GM23248 (cell line): Measurements from ENCODE around the gene MX2. TPM values are rescaled to one million over a fixed set of nuclear protein-coding genes. Genes with fewer than 3 reads are reported as not detected.

Experiments used
- DNase-seq: peaks from one replicate; pipeline ENCODE4 v3.0.0-alpha.2; 2015
- H2AFZ ChIP-seq: fragments of 200-600 bp; sonication (generic); 2 replicates; pipeline ENCODE4 v1.6.1; 2016; ENCODE audit warnings: antibody characterized with exemption
- H3F3A ChIP-seq: fragments of 200-600 bp; sonication (generic); 2 replicates; pipeline ENCODE4 v1.6.1; 2016; ENCODE audit warnings: mild to moderate bottlenecking, antibody characterized with exemption, mixed run types; ENCODE audit not compliant: insufficient read depth
- H3K27ac ChIP-seq: fragments of 200-600 bp; sonication (generic); 2 replicates; pipeline ENCODE4 v1.5.1; 2016; ENCODE audit warnings: mild to moderate bottlenecking
- H3K27me3 ChIP-seq: fragments of 200-600 bp; sonication (generic); replicated peaks from 2 replicates; pipeline ENCODE4 v1.6.1; 2016; ENCODE audit warnings: mild to moderate bottlenecking; ENCODE audit not compliant: insufficient read depth
- H3K36me3 ChIP-seq: fragments of 200-600 bp; sonication (generic); 2 replicates; pipeline ENCODE4 v1.6.1; 2016; ENCODE audit warnings: low read depth, mild to moderate bottlenecking
- H3K4me1 ChIP-seq: fragments of 200-600 bp; sonication (generic); 2 replicates; pipeline ENCODE4 v1.6.1; 2016; ENCODE audit warnings: mild to moderate bottlenecking; ENCODE audit not compliant: insufficient read depth
- H3K4me2 ChIP-seq: fragments of 200-600 bp; sonication (generic); one replicate; pipeline ENCODE4 v1.6.1; 2016; ENCODE audit warnings: mild to moderate bottlenecking; ENCODE audit not compliant: unreplicated experiment
- H3K4me3 ChIP-seq: fragments of 200-600 bp; sonication (generic); 2 replicates; pipeline ENCODE4 v1.5.1; 2016; ENCODE audit warnings: mild to moderate bottlenecking
- H3K79me2 ChIP-seq: fragments of 200-600 bp; sonication (generic); 2 replicates; pipeline ENCODE4 v1.6.1; 2016; ENCODE audit warnings: mild to moderate bottlenecking; ENCODE audit not compliant: insufficient read depth
- H3K9ac ChIP-seq: fragments of 200-600 bp; sonication (generic); 2 replicates; pipeline ENCODE4 v1.6.1; 2016; ENCODE audit warnings: mild to moderate bottlenecking
- H3K9me2 ChIP-seq: fragments of 200-600 bp; sonication (generic); 2 replicates; pipeline ENCODE4 v1.6.1; 2016; ENCODE audit warnings: mixed run types, mild to moderate bottlenecking, moderate library complexity; ENCODE audit not compliant: insufficient read depth
- H3K9me3 ChIP-seq: fragments of 200-600 bp; sonication (generic); one replicate; pipeline ENCODE4 v1.6.1; 2017; ENCODE audit warnings: low read depth
- H4K20me1 ChIP-seq: fragments of 200-600 bp; sonication (generic); 2 replicates; pipeline ENCODE4 v1.6.0; 2016; ENCODE audit not compliant: insufficient read depth
- EZH2 ChIP-seq: fragments of 200-600 bp; sonication (generic); IDR thresholded peaks from 2 replicates; pipeline ENCODE4 v1.6.1; 2018; ENCODE audit warnings: antibody characterized with exemption, mild to moderate bottlenecking; ENCODE audit not compliant: insufficient read depth, poor library complexity, severe bottlenecking
- EZH2phosphoT487 ChIP-seq: fragments of 200-600 bp; sonication (generic); IDR thresholded peaks from 2 replicates; pipeline ENCODE4 v1.6.1; 2018; ENCODE audit warnings: antibody characterized with exemption, moderate library complexity, mild to moderate bottlenecking, low read depth; ENCODE audit not compliant: insufficient read depth
- WGBS, 2 experiments: methylation state at CpG; one replicate each; pipeline ENCODE4 v1.1.6; 2015 to 2017; ENCODE audit warnings: low lambda C conversion rate in 2 of 2, low coverage in 1 of 2; ENCODE audit errors: missing lambda C conversion rate in 2 of 2; 5-methylcytosine and 5-hydroxymethylcytosine counted together
- in situ Hi-C: fragments of 300-500 bp; cut with MboI; formaldehyde crosslinking; loops from 2 replicates; pipeline ENCODE4 v1.15.0; 2020
- polyA plus RNA-seq: library from polyadenylated mRNA; unstranded; fragments of >200 nt; fragmentation: Nextera tagmentation; extraction: Ambion mirVana; gene quantifications from 2 replicates; pipeline ENCODE4 v1.2.1, GENCODE V29; 2016
- total RNA-seq: library from RNA; depleted of rRNA; stranded (reverse); fragments of >200 nt; shearing (Covaris generic); gene quantifications from 2 replicates; pipeline ENCODE4 v1.2.3, GENCODE V29; 2014

The MX2 gene
- total and polyA plus RNA-seq, 2 experiments from 2014 or later: 0.54 to 0.85 TPM

DNA sequence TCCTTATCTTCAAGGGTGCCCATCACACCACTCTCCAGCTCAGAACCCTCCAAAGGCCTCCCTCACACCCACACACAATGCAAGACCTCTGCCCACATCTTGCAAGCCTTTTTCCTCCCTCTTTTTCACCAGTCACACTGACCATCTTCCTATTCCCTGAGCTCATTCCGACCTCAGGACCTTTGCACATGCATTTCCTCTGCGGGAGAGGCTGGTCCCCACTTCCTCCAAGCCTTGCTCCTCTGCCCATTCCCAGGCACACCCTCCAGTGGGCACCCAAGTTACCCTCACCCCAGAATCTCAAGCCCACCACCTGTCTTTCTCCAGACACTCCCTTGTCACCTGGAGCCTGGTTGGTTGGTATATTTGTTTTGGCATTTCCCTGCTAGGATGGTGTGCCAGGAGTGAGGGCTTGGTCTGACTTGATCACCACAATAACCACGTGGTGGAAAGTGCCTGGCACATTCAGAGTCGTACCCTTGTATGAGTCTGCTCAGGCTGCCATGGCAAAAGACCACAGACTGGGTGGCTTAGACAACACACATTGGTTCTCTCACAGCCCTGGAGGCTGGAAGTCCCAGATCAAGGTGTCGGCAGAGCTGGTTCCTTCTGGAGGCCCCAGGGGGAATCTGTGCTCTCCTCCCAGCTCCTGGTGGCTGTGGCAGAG is 13.2 kb downstream of the MX2 start:
- Histone ChIP-seq H4K20me1 (no peaks in the 10 kb centered on the region), H2AFZ (no peak overlapping the region)
- no peak for TF ChIP-seq EZH2phosphoT487
- no peak for TF ChIP-seq EZH2

DNA sequence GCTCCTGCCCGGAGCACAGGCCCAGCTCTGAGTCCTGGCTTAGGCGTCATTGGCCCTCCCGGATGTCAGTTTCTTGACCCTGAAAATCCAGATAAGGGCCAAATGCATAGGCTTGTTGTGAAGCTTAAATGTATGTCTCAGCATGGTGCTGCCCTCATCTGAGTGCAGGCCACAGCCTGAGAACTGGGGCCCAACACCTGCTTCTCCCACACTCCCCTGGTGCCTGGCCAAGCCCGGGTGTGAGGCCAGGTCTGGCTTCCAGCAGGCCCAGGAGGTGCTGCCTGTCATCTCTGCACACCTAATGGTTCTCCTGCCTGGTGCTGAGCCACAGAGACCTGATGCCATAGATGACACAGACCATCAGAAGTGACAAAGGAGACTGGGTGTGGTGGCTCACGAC is 14.0 kb downstream of the MX2 start:
- WGBS, 2 experiments: 53 to 64% methylated on average over 5 of the region's 5 CpGs
- Histone ChIP-seq H3K79me2 (no peaks in the 10 kb centered on the region), H3K27ac (no peak overlapping the region), H4K20me1 (no peaks in the 10 kb centered on the region), H3K4me2 (no peak overlapping the region), H3K9ac (no peak overlapping the region), H3K4me1 (no peaks in the 10 kb centered on the region), H3K9me2 (no peaks in the 10 kb centered on the region), H3K36me3 (no peaks in the 10 kb centered on the region), H3F3A (no peaks in the 10 kb centered on the region), H3K27me3 (no peaks in the 10 kb centered on the region), H3K4me3 (no peak overlapping the region), H2AFZ (no peak overlapping the region), H3K9me3 (no peaks in the 10 kb centered on the region)
- TF ChIP-seq EZH2phosphoT487 (no peak), EZH2 (no peak)
- in situ Hi-C loops: no loop called here
- DNase-seq: no peak

More for the DNA sequence above, 13.2 kb downstream of the MX2 start:
- H3K9ac ChIP-seq: no peak overlapping the region
- in situ Hi-C loops: no loop called here
- H3K4me2 ChIP-seq: no peak overlapping the region
- no peaks in the 10 kb centered on the region for H3K36me3 ChIP-seq
- no peaks in the 10 kb centered on the region for H3K4me1 ChIP-seq
- H3K79me2 ChIP-seq: no peaks in the 10 kb centered on the region
- H3F3A ChIP-seq: no peaks in the 10 kb centered on the region
- H3K4me3 ChIP-seq: no peak overlapping the region
- H3K9me2 ChIP-seq: no peaks in the 10 kb centered on the region
- no peaks in the 10 kb centered on the region for H3K27me3 ChIP-seq
- no peaks in the 10 kb centered on the region for H3K9me3 ChIP-seq
- no peak for DNase-seq
- 66 to 69% methylated on average over 5 of the region's 5 CpGs for WGBS, 2 experiments
- no peak overlapping the region for H3K27ac ChIP-seq

GRCh38 chr21:41377715-41378114 is 15.9 kb downstream of the MX2 start:
- Histone ChIP-seq H3K79me2 (no peaks in the 10 kb centered on the region), H3K27ac (no peak overlapping the region), H3K4me3 (no peak overlapping the region), H3K27me3 (no peaks in the 10 kb centered on the region), H3K9me3 (no peaks in the 10 kb centered on the region), H2AFZ (no peak overlapping the region), H3F3A (no peaks in the 10 kb centered on the region), H4K20me1 (no peaks in the 10 kb centered on the region), H3K9ac (no peak overlapping the region), H3K9me2 (no peaks in the 10 kb centered on the region), H3K4me2 (no peak overlapping the region), H3K36me3 (no peaks in the 10 kb centered on the region), H3K4me1 (no peaks in the 10 kb centered on the region)
- WGBS, 2 experiments: 78 to 82% methylated on average over 15 to 16 of the region's 16 CpGs
- in situ Hi-C loops: no loop called here
- no peak for TF ChIP-seq EZH2phosphoT487
- TF ChIP-seq EZH2: no peak
- no peak for DNase-seq

DNA sequence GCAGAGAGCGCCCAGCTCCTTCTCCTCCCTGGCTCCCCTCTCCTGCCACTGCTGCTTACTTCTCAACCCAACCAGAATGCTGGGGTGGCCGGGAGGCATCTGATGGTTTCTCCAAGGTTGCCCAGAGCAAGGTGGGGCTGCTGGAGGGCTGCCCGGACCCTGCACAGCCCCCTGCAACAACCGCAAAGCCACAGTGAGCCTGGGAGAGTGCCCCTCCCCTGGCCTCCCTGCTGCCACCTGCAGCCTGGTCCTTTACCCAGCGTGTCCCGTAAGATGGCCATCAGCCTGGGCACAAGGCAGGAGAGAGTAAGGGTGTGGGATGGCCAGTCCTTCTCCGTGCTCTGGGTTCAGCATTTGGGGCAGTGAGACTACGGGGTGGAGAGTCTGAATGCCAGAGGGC is 17.0 kb downstream of the MX2 start:
- no peaks in the 10 kb centered on the region for H3K9me3 ChIP-seq
- H3K4me2 ChIP-seq: no peak overlapping the region
- H3F3A ChIP-seq: no peaks in the 10 kb centered on the region
- H3K27ac ChIP-seq: no peak overlapping the region
- H3K27me3 ChIP-seq: no peaks in the 10 kb centered on the region
- TF ChIP-seq EZH2 (no peak), EZH2phosphoT487 (no peak)
- no peaks in the 10 kb centered on the region for H3K9me2 ChIP-seq
- no peak overlapping the region for H3K4me3 ChIP-seq
- H3K9ac ChIP-seq: no peak overlapping the region
- H3K79me2 ChIP-seq: no peaks in the 10 kb centered on the region
- no peaks in the 10 kb centered on the region for H3K4me1 ChIP-seq
- in situ Hi-C loops: no loop called here
- H2AFZ ChIP-seq: no peak overlapping the region
- no peak for DNase-seq
- H4K20me1 ChIP-seq: no peaks in the 10 kb centered on the region
- WGBS, 2 experiments: 63 to 65% methylated on average over 8 of the region's 8 CpGs
- no peaks in the 10 kb centered on the region for H3K36me3 ChIP-seq

DNA sequence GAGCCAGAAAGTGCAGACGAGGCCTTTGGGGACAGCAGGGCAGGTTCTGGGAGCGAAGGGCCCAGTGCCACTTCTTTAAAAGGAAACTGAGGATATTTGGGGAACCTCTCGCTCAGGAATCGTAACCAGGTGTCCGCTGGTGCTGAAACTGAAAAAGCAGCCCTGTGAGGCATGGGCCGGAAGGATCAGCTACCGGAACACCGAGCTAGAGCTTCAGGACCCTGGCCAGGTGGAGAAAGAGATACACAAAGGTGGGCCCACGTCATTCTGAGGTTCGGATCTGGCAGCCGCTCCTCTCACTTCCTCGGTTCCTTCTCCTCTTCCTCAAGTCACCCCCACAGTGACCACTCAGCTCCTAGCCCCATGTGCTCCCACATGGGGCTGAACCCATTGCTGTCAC is 18.1 kb downstream of the MX2 start:
- no peak overlapping the region for H3K9ac ChIP-seq
- H3F3A ChIP-seq: no peaks in the 10 kb centered on the region
- H3K36me3 ChIP-seq: no peaks in the 10 kb centered on the region
- TF ChIP-seq EZH2phosphoT487: no peak
- no peak for TF ChIP-seq EZH2
- H3K27ac ChIP-seq: no peak overlapping the region
- no peaks in the 10 kb centered on the region for H3K9me2 ChIP-seq
- no peak overlapping the region for H3K4me2 ChIP-seq
- H3K9me3 ChIP-seq: no peaks in the 10 kb centered on the region
- WGBS, 2 experiments: 76 to 77% methylated on average over 12 of the region's 12 CpGs
- no peak overlapping the region for H3K4me3 ChIP-seq
- H3K79me2 ChIP-seq: no peaks in the 10 kb centered on the region
- H3K27me3 ChIP-seq: no peaks in the 10 kb centered on the region
- in situ Hi-C loops: no loop called here
- H2AFZ ChIP-seq: no peak overlapping the region
- no peaks in the 10 kb centered on the region for H4K20me1 ChIP-seq
- no peak for DNase-seq
- H3K4me1 ChIP-seq: no peaks in the 10 kb centered on the region
